ENCODE results near the gene ABHD14A.
A peak's percentile ranks its signal among the peaks of the same experiment; 100 is the strongest.
"Not testable (repeated sequence)": the region's sequence is repeated elsewhere in the genome, so short reads cannot be mapped to it uniquely, and the experiment has no call there.

Gene ABHD14A

DNA sequence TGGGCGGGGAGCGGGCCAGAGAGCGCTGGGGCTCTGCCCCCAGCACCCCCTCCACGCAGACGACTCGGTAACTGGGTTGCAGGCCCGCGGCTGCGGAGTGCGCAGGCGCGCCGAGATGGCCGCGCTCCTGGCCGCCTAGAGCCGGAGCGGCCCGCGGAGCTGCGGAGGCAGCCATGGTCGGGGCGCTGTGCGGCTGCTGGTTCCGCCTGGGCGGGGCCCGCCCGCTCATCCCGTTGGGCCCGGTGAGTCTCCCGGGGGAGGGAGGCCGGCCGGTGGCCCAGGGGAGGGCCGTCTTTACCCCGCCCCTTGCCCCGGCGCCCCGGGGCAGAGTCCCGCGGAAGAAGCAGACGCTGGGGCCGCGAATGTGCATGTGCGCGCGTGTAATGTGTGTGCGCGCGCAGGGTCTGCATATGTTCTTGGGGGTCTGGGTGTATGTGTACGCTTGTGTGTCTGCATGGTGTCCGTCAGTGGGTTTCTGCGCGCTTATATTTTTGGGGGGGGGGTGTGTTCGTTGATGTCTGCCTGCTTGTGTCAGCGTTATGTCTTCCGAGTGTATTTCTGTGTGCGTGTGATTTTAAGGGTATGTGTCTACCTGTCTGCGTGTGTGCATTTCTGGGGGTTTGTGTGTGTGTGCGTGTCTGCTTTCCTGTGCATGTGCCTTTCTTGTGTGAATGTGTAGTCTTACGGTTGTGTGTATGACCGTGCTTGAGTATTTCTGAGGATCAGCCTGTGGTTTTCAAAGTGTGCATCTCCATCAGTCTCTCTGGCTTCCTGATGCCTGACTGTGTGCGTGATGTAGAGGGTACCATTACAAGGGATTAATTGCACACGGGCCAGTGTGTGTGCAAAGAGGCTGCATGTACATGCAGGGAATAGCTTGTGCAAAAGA, at the start of gene ABHD14A:
ABHD14A (plus strand) TSS at position 102 of the 889 bp plus-strand sequence; CDS start at position 174, 72 bp downstream.
- DNase-seq = peak; percentile 52

DNA sequence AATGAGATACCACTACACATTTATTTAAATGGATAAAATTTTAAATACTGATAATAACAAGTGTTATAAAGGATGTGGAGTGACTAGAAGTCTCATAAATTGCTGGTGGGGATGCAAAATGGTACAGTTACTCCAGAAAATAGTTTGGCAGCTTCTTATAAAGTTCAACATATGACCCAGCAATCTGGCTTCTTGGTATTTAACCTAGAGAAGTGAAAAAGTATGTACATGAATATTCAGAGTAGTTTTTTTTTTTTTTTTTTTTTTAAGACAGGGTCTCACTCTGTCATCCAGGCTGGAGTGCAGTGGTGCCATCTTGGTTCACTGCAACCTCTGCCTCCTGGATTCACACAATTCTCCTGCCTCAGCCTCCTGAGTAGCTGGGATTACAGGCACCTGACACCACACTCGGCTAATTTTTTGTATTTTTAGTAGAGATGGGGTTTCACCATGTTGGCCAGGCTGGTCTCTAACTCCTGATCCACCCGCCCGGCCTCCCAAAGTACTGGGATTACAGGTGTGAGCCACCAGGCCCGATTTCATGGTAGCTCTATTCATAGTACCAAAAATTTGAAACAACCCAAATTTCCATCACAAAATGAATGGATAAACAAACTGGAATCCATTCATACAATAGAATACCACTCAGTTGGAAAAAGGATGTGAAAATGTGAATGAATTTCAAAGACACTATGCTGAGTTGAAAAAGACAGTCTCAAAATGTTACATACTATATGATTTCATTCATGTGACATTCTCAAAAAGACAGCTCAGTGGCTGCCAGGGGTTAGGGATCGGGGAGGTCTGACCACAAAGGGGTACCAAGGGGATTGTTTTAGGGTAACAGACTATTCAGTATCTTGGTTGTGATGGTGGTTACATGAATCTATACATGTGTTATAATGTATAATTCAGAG, 47.5 kb upstream of the ABHD14A start:
- no peak for DNase-seq

DNA sequence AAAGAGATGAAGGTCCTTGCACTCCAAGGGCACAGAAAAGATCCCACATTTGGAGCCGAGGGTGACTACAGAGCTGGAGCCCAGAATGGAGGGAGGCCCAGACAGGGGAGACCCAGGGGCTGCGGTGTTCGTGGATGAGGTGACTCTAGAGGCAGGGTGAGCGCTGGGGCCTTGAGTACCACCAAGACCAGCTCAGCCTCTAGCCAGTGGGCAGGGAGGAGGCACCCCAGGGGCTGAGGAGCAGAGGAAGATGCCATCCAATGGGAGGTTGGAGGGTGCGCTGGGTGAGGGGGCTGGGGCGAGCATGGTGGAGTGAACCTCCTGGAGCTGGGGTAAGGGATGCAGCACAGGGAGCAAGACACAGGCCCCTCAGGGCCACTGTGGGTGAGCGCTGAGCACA, 46.4 kb upstream of the ABHD14A start:
- DNase-seq = no peak

DNA sequence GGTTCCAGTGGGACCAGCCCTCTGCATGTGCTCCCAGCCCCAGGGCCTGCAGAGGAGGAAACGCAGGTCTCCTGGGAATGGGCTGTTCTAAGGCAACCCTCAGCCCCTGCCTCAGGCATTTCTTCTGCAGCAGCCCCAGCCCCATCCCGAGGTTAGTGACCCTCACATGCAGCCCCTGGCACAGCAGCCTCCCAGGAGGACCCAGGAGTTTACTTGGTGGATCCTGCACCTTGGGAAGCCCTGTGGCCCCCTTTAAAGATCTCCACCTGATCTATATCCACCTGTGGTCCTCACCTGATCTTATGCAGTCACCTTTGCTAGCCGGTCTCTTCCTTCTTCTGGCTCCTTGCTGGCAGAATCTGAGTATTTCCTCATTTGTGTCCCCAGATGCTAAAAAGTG, 45.9 kb upstream of the ABHD14A start:
- not testable (repeated sequence) for DNase-seq

GRCh38 chr3:51929420-51930003, 45.4 kb upstream of the ABHD14A start:
- no peak for DNase-seq

- DNase-seq = no peak
Observed at GRCh38 chr3:51930439-51930838, 44.4 kb upstream of the ABHD14A start.

- DNase-seq = no peak
Observed at GRCh38 chr3:51931756-51932155, 43.1 kb upstream of the ABHD14A start.

DNA sequence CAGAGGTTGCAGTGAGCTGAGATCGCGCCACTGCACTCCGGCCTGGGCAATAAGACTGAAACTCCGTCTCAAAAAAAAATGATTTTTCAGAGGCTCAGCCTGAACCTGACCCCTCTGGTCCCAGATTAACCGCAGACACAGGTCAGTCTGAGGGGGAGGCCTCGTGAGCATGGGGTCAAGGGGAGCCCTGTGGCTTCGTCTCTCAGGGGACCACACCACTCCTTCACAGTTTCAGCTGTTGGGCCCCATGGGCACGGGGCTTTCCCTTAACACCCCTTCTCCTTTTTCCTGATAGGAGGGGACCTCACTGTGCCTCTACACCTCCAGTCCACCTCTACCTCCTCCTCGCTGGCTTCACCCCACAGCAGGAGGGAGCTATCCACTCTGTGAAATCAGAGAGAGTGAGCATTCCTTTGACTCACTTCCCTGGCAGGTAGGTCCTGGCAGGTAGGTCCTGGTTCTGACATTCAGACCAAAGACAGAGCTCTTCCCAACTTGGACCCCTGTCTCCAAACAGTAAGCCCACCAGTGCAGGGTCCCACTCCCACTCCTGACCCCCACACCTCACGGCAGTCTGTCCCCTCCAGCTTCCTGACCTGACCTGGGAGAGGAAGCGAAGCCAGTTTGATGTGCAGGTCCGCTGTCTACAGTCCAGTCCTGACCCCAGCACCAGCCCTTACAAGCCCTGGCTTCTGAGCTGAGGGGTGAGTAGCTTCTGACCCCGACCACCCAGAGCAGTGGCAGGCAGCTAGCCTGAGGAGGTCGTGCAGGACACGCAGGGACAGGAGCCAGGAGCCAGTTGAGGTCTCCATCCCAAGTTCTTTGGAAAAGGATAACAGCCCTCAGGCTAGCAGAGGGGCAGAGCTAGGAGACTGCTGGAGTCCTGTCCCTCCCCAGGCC, 42.1 kb upstream of the ABHD14A start:
- no peak for DNase-seq

DNA sequence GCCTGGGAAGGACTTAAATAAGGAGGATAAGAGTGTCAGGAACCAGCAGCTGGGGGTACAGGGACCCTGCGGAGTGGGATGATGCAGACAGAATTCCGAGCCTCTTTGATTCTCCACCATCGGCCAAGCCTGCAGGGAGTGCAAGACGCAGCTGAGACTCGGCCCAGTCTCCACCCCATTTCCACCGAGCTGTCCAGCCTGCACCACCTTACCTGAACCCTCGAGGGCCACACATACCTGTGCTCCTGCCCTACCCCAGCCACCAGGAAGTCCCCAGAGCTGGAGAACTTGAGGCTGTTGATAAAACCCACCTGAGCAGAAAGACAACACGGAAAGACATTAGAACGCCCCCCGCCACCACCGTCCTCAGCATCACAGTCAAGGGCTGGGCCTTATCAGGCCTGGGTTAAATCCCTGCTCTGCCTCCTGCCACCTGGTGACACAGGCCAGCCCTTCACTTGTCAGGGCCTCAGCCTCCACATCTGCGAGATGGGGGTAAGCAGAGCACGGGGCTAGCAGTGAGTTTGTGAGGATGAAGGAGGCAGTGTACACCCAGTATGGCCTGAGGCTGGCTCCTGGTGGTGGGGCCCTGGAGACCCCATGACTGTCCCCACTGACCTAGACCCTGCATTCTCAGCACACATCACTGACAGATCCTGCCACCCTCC, 41.3 kb upstream of the ABHD14A start:
- no peak for DNase-seq

GRCh38 chr3:51934139-51934850, 40.6 kb upstream of the ABHD14A start:
- DNase-seq = no peak

DNA sequence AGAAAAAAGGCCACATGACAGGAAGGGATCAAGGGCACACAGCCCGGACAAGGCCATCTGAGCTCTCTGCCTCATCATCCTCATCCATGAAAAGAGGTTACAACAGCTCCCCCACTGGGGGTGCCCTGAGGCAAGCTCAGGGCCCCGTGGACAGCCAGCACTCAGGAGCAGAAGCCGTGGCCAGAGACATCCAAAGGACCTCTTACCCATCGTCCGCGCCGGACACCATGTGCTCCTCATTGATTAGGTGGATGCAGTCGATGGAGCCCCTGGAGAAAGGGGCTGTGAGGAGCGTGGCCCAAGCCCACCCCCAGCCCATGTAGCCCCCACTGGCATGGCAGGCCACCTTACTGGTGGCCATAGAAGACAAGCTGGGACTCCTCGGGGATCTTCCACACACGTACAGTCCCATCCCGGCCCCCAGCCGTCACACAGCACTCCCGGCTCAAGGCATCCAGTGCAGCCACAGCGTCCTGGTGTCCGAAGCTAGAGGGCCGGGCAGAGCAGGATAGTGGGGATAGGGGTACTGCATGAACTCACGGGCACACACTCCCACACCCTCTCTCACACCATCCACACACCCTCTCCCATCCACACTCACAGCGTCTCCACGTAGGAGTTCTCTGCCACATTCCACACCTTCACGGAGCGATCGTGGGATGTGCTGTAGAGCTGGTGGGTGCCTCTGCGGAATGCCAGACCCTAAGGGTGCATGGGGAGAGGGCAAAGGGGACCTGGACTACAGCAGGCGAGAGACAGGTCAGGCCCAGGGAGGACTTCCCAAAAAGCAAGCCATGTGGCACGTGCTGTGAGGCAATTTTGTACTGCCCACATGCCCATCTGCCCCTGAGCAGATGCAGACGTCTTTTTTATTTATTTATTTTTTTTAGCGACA, 39.6 kb upstream of the ABHD14A start:
- no peak for DNase-seq

DNA sequence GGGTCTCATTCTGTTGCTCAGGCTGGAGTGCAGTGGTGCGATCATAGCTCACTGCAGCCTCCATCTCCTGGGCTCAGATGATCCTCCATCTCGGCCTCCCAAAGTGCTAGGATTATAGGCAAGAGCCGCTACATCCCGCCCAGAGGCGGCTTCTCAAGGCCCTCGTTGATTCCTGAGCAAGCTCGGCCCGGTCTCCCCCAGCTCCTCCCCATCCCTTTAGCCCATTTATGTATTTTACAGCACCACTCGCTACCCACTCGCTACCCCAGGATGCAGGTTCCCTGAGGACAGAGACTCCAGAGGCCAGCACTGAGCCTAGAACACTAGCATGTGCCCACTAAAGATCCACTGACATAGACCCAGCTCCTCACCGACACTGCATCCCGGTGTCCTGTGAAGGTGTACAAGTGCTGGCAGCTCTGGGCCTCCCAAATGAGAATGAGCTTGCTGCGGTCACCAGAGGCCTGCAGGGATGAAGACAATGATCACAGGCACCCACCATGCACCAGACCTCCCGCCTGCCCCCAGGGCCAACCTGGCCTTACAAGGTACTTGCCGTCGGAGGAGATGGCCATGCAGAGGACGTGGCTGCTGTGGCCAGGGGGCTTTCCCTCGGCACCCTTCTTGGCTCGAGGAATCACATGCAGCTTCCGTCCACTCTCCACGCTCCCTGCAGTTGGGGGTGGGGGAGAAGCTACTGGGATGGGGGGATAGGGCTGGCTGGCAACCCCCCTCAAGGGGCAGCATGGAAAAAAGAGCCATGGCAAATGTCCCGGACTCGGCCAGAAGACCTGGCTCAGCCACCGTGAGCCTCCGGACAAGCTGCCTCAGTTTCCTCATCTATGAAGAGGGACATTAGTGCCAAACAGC, 38.7 kb upstream of the ABHD14A start:
- no peak for DNase-seq

GRCh38 chr3:51937014-51937413, 37.9 kb upstream of the ABHD14A start:
- no peak for DNase-seq

DNA sequence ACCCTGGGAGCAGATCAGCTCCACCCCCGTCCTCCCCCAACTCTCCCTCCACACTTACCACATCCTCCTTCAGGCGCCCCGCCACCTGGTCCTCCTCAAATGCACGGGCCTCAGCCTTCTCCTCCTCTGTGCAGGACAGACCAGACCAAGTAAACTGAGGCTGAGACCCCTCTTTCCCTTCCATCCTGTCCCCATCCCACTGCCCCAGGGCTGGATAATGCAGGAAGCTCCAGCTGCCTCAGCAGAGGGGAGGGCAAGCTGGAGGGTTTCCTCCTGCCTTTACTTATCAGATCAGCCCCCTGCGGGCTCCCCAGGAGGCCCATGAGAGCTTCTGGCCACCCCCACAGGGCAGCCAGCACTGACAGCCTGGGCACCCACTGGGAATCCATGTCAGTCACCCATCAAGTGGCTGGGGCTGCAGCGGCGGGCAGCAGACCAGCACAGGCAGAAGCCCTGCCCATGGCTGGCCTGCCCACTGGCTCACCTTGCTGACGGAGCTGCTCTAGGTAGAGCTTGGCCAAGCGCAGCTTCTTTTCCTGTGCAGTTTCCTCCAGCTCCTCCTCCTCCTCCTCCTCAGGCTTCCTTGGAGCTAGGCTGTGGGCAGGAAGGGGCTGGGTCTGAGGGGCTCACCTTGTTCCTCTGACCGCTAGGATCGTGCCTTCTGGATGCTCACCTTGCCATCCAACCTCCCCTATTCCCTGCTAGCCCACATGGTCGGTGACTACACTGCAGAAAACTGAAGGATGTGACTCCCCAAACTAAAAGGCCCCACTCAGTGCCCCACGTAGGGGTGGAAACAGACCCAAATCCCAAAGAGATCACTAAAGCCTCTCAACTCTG, 37.0 kb upstream of the ABHD14A start:
- DNase-seq = no peak

- DNase-seq = no peak
Observed at GRCh38 chr3:51938780-51939425, 36.0 kb upstream of the ABHD14A start.

DNA sequence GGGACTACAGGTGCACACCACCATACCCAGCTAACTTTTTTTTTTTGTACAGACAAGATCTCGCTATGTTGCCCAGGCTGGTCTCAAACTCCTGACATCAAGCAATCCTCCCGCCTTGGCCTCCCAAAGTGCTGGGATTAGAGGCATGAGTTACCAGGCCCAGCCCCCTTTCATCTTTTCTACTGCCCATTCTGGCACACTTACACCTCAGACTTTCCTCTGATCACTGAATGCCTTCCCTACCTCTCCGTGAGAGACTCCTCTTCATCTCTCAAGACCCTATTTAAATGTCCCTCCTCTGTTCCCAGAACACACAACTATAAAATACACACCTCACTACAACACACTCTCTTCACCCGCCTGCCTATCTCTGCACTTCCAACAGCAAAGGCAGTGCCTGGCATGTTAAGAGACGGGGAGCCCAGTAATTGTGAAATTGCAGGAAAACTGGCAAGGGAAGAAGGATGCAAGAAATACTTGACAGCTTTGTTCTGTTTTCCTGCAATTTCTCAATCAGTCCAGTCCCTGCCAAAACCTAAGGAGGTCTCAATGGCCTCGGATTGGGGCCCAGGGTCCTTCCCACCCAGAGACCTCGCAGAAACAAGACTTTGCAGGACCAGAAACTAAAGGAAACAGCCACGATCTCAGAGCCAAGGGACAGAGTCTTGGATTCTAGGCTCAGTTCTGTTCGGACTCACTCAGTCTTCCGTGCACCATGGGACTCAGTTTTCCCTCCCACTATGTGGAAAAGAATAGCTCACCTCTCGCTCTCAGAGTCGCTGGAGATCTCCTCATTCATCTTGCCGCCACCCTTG, 34.0 kb upstream of the ABHD14A start:
- DNase-seq = no peak

DNA sequence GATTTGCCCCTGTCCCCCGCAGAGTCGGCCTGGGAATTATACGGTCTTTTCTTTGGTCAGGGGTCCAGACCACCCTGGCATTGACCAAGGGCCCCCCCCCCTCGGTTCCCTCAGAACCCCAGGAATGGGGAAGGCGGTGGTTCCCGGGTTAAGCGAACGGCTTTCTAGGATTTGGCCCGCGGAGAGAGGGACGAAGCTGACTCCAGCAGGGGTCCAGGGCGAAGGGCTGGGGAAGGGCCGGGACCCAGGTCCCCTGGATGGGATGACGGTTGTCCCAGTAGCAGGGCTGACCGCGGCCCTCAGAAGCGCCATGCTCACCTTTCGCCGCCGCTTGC, 33.4 kb upstream of the ABHD14A start:
- no peak for DNase-seq

Measured in HCEC 1CT (cell line).